Endothelial cell of umbilical vein (primary cell): Measurements from ENCODE around the gene DCTD.

Experiments used
- EZH2 ChIP-seq: IDR thresholded peaks from 2 replicates; pipeline ENCODE4 v1.6.1; 2012; ENCODE audit warnings: borderline replicate concordance, low read depth, mild to moderate bottlenecking, moderate library complexity, low read length, inconsistent platforms; ENCODE audit not compliant: severe bottlenecking
- POLR2A ChIP-seq: IDR thresholded peaks from 2 replicates; pipeline ENCODE4 v1.6.1; 2012; ENCODE audit warnings: low read depth, mild to moderate bottlenecking, control low read depth, low read length
- POLR2AphosphoS5 ChIP-seq: IDR thresholded peaks from 2 replicates; pipeline ENCODE4 v1.6.1; 2012; ENCODE audit warnings: low read depth, mild to moderate bottlenecking, control low read depth, low read length, moderate library complexity; ENCODE audit not compliant: insufficient read depth
- TF ChIP-seq, protein P1 (sequence below), 2 donors: IDR thresholded peaks; 1 replicate in 1 of 2; 2 replicates in 1 of 2; pipeline ENCODE4 v1.5.1; 2011; ENCODE audit warnings: low read length in 2 of 2, mild to moderate bottlenecking in 2 of 2, moderate library complexity in 2 of 2, control low read depth in 1 of 2, inconsistent platforms in 1 of 2, low read depth in 1 of 2; ENCODE audit not compliant: insufficient read depth in 1 of 2; ENCODE audit errors: extremely low read depth in 1 of 2

DNA sequence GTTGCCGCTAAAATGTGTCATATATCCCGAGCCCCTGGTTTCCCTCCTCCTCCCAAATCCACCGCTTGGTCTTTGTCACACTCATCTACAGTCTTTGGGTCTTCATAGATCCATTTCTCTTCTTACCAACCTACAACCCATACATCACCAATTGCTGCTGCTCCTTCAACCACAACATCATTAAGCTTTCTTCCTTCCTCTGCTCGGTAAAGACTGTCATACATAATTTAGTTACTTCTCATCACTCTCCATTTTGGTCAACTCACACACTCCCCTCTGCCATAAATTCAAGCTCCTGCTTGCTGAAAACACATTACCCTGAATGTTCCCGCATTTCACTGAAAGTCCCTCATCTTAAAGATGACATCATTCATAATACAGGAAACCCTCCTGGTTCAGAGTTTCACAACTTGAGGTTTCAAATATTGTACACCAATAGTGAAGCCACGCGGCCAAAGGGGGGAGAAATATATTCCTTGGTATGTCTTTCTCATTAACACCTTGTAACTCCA lies 1.7 kb upstream of the DCTD start:
- TF ChIP-seq, protein P1, sequence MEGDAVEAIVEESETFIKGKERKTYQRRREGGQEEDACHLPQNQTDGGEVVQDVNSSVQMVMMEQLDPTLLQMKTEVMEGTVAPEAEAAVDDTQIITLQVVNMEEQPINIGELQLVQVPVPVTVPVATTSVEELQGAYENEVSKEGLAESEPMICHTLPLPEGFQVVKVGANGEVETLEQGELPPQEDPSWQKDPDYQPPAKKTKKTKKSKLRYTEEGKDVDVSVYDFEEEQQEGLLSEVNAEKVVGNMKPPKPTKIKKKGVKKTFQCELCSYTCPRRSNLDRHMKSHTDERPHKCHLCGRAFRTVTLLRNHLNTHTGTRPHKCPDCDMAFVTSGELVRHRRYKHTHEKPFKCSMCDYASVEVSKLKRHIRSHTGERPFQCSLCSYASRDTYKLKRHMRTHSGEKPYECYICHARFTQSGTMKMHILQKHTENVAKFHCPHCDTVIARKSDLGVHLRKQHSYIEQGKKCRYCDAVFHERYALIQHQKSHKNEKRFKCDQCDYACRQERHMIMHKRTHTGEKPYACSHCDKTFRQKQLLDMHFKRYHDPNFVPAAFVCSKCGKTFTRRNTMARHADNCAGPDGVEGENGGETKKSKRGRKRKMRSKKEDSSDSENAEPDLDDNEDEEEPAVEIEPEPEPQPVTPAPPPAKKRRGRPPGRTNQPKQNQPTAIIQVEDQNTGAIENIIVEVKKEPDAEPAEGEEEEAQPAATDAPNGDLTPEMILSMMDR (IDR thresholded peaks at IDR 0.05; ENCODE audit: extremely low read depth in 1 of 2, insufficient read depth in 1 of 2, low read depth in 1 of 2, low read length in 2 of 2), result no peak
- TF ChIP-seq POLR2A (no peak), EZH2 (no peak), POLR2AphosphoS5 (no peak)
